SK-N-SH (cell line): ENCODE data around the gene GIT2. TPM values are rescaled to one million over a fixed set of nuclear protein-coding genes. Genes with fewer than 3 reads are reported as not detected.
A peak's percentile ranks its signal among the peaks of the same experiment; 100 is the strongest.

Source experiments
- CTCF ChIA-PET: fragments of 300-600, 350-600 bp; formaldehyde crosslinking; extraction: SDS; loops from one replicate; lab custom pipeline; 2021; lab: Yijun Ruan, JAX
- POLR2A ChIA-PET: fragments of 350-600 bp; sonication (Branson Sonifier 250); formaldehyde crosslinking; extraction: SDS; loops from one replicate; lab custom pipeline; 2020; ENCODE audit warnings: antibody characterized with exemption, inconsistent platforms; lab: Yijun Ruan, JAX
- DNase-seq: peaks from one replicate; pipeline ENCODE4 v3.0.0; 2012
- H2AFZ ChIP-seq: fragments of 200-600 bp; sonication (generic); 2 replicates; pipeline ENCODE4 v1.8.1; 2016; ENCODE audit warnings: antibody characterized with exemption, mild to moderate bottlenecking, low read depth
- H3F3A ChIP-seq: fragments of 200-600 bp; sonication (generic); replicated peaks from 2 replicates; pipeline ENCODE3; 2016; ENCODE audit warnings: antibody characterized with exemption, mild to moderate bottlenecking; ENCODE audit not compliant: insufficient read depth
- H3K27ac ChIP-seq, 2 experiments: fragments of 200-500 bp in 1 of 2; fragments of 200-600 bp in 1 of 2; sonication (Bioruptor generic) in 1 of 2; sonication (generic), shearing (Covaris generic) in 1 of 2; 2 replicates each; pipeline versions ENCODE4 v1.5.1 to v1.6.1; 2014 to 2016; ENCODE audit warnings: low read depth in 2 of 2, inconsistent platforms in 1 of 2, low read length in 1 of 2, mild to moderate bottlenecking in 1 of 2, mixed read lengths in 1 of 2
- H3K27me3 ChIP-seq: fragments of 200-600 bp; sonication (generic), shearing (Covaris generic); 2 replicates; pipeline ENCODE4 v1.6.1; 2016; ENCODE audit warnings: mixed run types; ENCODE audit not compliant: insufficient read depth
- H3K36me3 ChIP-seq, 2 experiments: fragments of 200-500 bp in 1 of 2; fragments of 200-600 bp in 1 of 2; sonication (Bioruptor generic) in 1 of 2; sonication (generic) in 1 of 2; replicated peaks in 1 of 2; 2 replicates each; pipeline versions ENCODE3 to v1.5.1; 2014 to 2016; ENCODE audit warnings: low read length in 1 of 2, mild to moderate bottlenecking in 1 of 2; ENCODE audit not compliant: insufficient read depth in 2 of 2, control insufficient read depth in 1 of 2
- H3K4me1 ChIP-seq, 2 experiments: fragments of 200-500 bp in 1 of 2; fragments of 200-600 bp in 1 of 2; sonication (Bioruptor generic) in 1 of 2; sonication (generic), shearing (Covaris generic) in 1 of 2; 2 replicates each; pipeline versions ENCODE4 v1.5.1 to v1.6.1; 2014 to 2016; ENCODE audit warnings: low read depth in 1 of 2, low read length in 1 of 2, mixed run types in 1 of 2; ENCODE audit not compliant: insufficient read depth in 2 of 2, control insufficient read depth in 1 of 2
- H3K4me2 ChIP-seq: fragments of 200-600 bp; sonication (generic), shearing (Covaris generic); 2 replicates; pipeline ENCODE4 v1.6.1; 2017; ENCODE audit warnings: mixed run types
- H3K4me3 ChIP-seq, 2 experiments: fragments of 200-500 bp in 1 of 2; fragments of 200-600 bp in 1 of 2; sonication (Bioruptor generic) in 1 of 2; sonication (generic), shearing (Covaris generic) in 1 of 2; 2 replicates each; pipeline versions ENCODE4 v1.5.1 to v1.8.1; 2014 to 2016; ENCODE audit warnings: low read depth in 2 of 2, inconsistent platforms in 1 of 2, low read length in 1 of 2, mild to moderate bottlenecking in 1 of 2, mixed read lengths in 1 of 2, moderate library complexity in 1 of 2
- H3K79me2 ChIP-seq: fragments of 200-600 bp; sonication (generic); 2 replicates; pipeline ENCODE4 v1.8.1; 2017; ENCODE audit warnings: mild to moderate bottlenecking; ENCODE audit not compliant: insufficient read depth
- H3K9ac ChIP-seq: fragments of 200-600 bp; sonication (generic); 2 replicates; pipeline ENCODE4 v1.6.1; 2017; ENCODE audit warnings: mixed run types
- H3K9me2 ChIP-seq: fragments of 200-600 bp; sonication (generic); 2 replicates; pipeline ENCODE4 v1.6.1; 2017; ENCODE audit warnings: mixed run types
- H3K9me3 ChIP-seq: fragments of 200-600 bp; sonication (generic); 2 replicates; pipeline ENCODE4 v1.6.1; 2017; ENCODE audit warnings: mixed run types, mild to moderate bottlenecking, moderate library complexity
- H4K20me1 ChIP-seq: fragments of 200-600 bp; sonication (generic); 2 replicates; pipeline ENCODE4 v1.6.1; 2017; ENCODE audit warnings: mild to moderate bottlenecking, mixed run types; ENCODE audit not compliant: insufficient read depth
- CHD2 ChIP-seq: fragments of 150-350 bp; IDR thresholded peaks from 2 replicates; pipeline ENCODE4 v1.6.1; 2018; ENCODE audit warnings: low read length; ENCODE audit not compliant: partially characterized antibody
- EP300 ChIP-seq, 2 experiments: IDR thresholded peaks; 2 replicates each; pipeline versions ENCODE4 v1.4.0 to v1.6.1; 2012; ENCODE audit warnings: borderline replicate concordance in 1 of 2, low read depth in 1 of 2, low read length in 1 of 2
- FOSL2 ChIP-seq: IDR thresholded peaks from 2 replicates; pipeline ENCODE4 v1.4.0; 2012; ENCODE audit warnings: low read depth, mild to moderate bottlenecking, moderate library complexity, borderline replicate concordance
- GATA2 ChIP-seq: sonication (generic); formaldehyde crosslinking; IDR thresholded peaks from 2 replicates; pipeline ENCODE4 v1.5.0; 2020; ENCODE audit warnings: mild to moderate bottlenecking, missing genetic modification reagents
- MXI1 ChIP-seq: IDR thresholded peaks from 2 replicates; pipeline ENCODE4 v1.6.1; 2012; ENCODE audit warnings: mild to moderate bottlenecking, low read depth, low read length, improper control_type of control experiment
- NFIC ChIP-seq: IDR thresholded peaks from 2 replicates; pipeline ENCODE4 v1.4.0; 2012; ENCODE audit warnings: borderline replicate concordance
- PBX3 ChIP-seq: IDR thresholded peaks from 2 replicates; pipeline ENCODE4; 2012
- RCOR1 ChIP-seq: fragments of 150-350 bp; IDR thresholded peaks from 2 replicates; pipeline ENCODE4 v1.6.1; 2017; ENCODE audit warnings: antibody characterized with exemption, low read length
- RFX5 ChIP-seq: IDR thresholded peaks from 2 replicates; pipeline ENCODE4 v1.6.1; 2012; ENCODE audit warnings: mild to moderate bottlenecking, improper control_type of control experiment, low read length
- TCF12 ChIP-seq: IDR thresholded peaks from 2 replicates; pipeline ENCODE4 v1.4.0; 2012
- TEAD4 ChIP-seq: IDR thresholded peaks from 2 replicates; pipeline ENCODE4 v1.4.0; 2012; ENCODE audit warnings: mild to moderate bottlenecking, borderline replicate concordance; ENCODE audit not compliant: insufficient read depth
- USF1 ChIP-seq: IDR thresholded peaks from 2 replicates; pipeline ENCODE4 v1.4.0; 2012; ENCODE audit warnings: low read depth, borderline replicate concordance
- YY1 ChIP-seq: IDR thresholded peaks from 2 replicates; pipeline ENCODE4 v1.4.0; 2012; ENCODE audit warnings: low read depth, mild to moderate bottlenecking
- WGBS: methylation state at CpG from one replicate; pipeline ENCODE4 v1.1.6; 2017; ENCODE audit warnings: low lambda C conversion rate; 5-methylcytosine and 5-hydroxymethylcytosine counted together
- polyA plus RNA-seq, 3 experiments: library from polyadenylated mRNA; depleted of rRNA; stranded (reverse); fragments of >200 nt; gene quantifications; 2 replicates each; pipeline ENCODE4 v1.2.3, GENCODE V29; 2012

Gene GIT2
- polyA plus RNA-seq, 1 of the 3 experiments (the other 2 are of a cell fraction): 21.2 TPM

GRCh38 chr12:109914461-109914860, 81.7 kb downstream of the GIT2 start:
- H3K36me3 ChIP-seq: peaks cover 26 to 51% of the 10 kb centered on the region in 2 experiments
- H3K4me3 ChIP-seq: no peak overlapping the region
- 92% methylated on average over 14 of the region's 16 CpGs for WGBS
- H2AFZ ChIP-seq: no peak overlapping the region
- no peak for TF ChIP-seq EP300 (IDR thresholded peaks at IDR 0.05; ENCODE audit: borderline replicate concordance in 1 of 2, low read depth in 1 of 2, low read length in 1 of 2)
- no peak for TF ChIP-seq NFIC
- TF ChIP-seq TEAD4: no peak
- TF ChIP-seq USF1: no peak
- no peak for TF ChIP-seq YY1
- no peak for TF ChIP-seq RCOR1
- TF ChIP-seq TCF12: no peak
- TF ChIP-seq PBX3: no peak
- TF ChIP-seq RFX5: no peak
- peaks cover 0 to 23% of the 10 kb centered on the region in 2 experiments; a peak in 1 of 4 replicates for H3K4me1 ChIP-seq
- peaks cover 4% of the 10 kb centered on the region for H3F3A ChIP-seq
- ChIA-PET CTCF (interaction anchor here (0.9 kb wide), 1 partner anchor 973 kb away, joined by 3 read pairs; no protein-coding TSS in a partner anchor), POLR2A (no interaction called here)
- H3K27me3 ChIP-seq: no peaks in the 10 kb centered on the region
- no peak for DNase-seq
- H3K79me2 ChIP-seq: no peaks in the 10 kb centered on the region
- no peak overlapping the region for H3K4me2 ChIP-seq
- no peak overlapping the region for H3K9ac ChIP-seq
- H3K9me3 ChIP-seq: no peaks in the 10 kb centered on the region
- no peaks in the 10 kb centered on the region for H4K20me1 ChIP-seq
- H3K9me2 ChIP-seq: no peaks in the 10 kb centered on the region
- H3K27ac ChIP-seq: no peak overlapping the region

- no peak overlapping the region for H2AFZ ChIP-seq
- peaks cover 0 to 22% of the 10 kb centered on the region in 2 experiments; a peak in 1 of 4 replicates for H3K4me1 ChIP-seq
- no peak overlapping the region for H3K9ac ChIP-seq
- no peak overlapping the region for H3K4me3 ChIP-seq
- H3K9me3 ChIP-seq: no peaks in the 10 kb centered on the region
- peak; percentile 68; the same call in 1 of the 2 replicates for TF ChIP-seq RCOR1
- TF ChIP-seq GATA2 (CRISPR knock-in tag): peak; percentile 56
- peak; percentile 97 for TF ChIP-seq MXI1
- TF ChIP-seq CHD2: peak; percentile 35
- TF ChIP-seq FOSL2: no peak
- H4K20me1 ChIP-seq: no peaks in the 10 kb centered on the region
- WGBS: 91% methylated on average over 12 of the region's 12 CpGs
- H3K36me3 ChIP-seq: peaks cover 29 to 63% of the 10 kb centered on the region in 2 experiments
- CTCF ChIA-PET: interaction anchor here (0.6 to 1.9 kb wide), 4 partner anchors 12 to 60 kb away, joined by 3 to 9 read pairs (median 3); no protein-coding TSS in a partner anchor
- no peaks in the 10 kb centered on the region for H3K9me2 ChIP-seq
- POLR2A ChIA-PET: no interaction called here
- H3K4me2 ChIP-seq: no peak overlapping the region
- no peaks in the 10 kb centered on the region for H3K79me2 ChIP-seq
- H3K27me3 ChIP-seq: no peaks in the 10 kb centered on the region
- DNase-seq: peak; percentile 86
- H3K27ac ChIP-seq: peak overlapping the region in 1 of 2 experiments; percentile 79; a peak in 2 of 4 replicates
- H3F3A ChIP-seq: peaks cover 4% of the 10 kb centered on the region
Observed at GRCh38 chr12:109912855-109913321, 83.3 kb downstream of the GIT2 start.
